ENCODE data around the gene EGFL7. TPM values are rescaled to one million over a fixed set of nuclear protein-coding genes. Genes with fewer than 3 reads are reported as not detected.
A peak's percentile ranks its signal among the peaks of the same experiment; 100 is the strongest.

Gene EGFL7
- polyA plus RNA-seq, 1 of the 3 experiments (the other 2 are of a cell fraction) = 43.0 TPM

- Histone ChIP-seq H4K20me1 (ENCODE audit: insufficient read depth) (peaks cover 58% of the 10 kb centered on the region), H3K79me2 (ENCODE audit: insufficient read depth) (peaks cover 27% of the 10 kb centered on the region), H3K4me2 (0 out of 2 replicates have a peak overlapping the region, but pooled peaks have one; percentile 15), H3K27me3 (ENCODE audit: insufficient read depth) (no peaks in the 10 kb centered on the region), H3K4me3 (ENCODE audit: low read depth in 2 of 2, low read length in 1 of 2) (no peak overlapping the region), H3F3A (replicated peaks; ENCODE audit: insufficient read depth) (peaks cover 24% of the 10 kb centered on the region), H3K27ac (ENCODE audit: low read depth in 2 of 2, low read length in 1 of 2) (no peak overlapping the region), H3K9me3 (no peaks in the 10 kb centered on the region), H3K9me2 (no peaks in the 10 kb centered on the region), H2AFZ (ENCODE audit: low read depth) (no peak overlapping the region), H3K4me1 (ENCODE audit: control insufficient read depth in 1 of 2, insufficient read depth in 2 of 2, low read depth in 1 of 2, low read length in 1 of 2) (peaks cover 8 to 15% of the 10 kb centered on the region in 2 experiments; a peak in 1 of 4 replicates), H3K36me3 (replicated peaks in 1 of 2; ENCODE audit: control insufficient read depth in 1 of 2, insufficient read depth in 2 of 2, low read length in 1 of 2) (peaks cover 21 to 35% of the 10 kb centered on the region in 2 experiments), H3K9ac (no peak overlapping the region)
- POLR2A ChIA-PET = interaction anchor here (1.2 to 1.7 kb wide), 2 partner anchors 8 to 75 kb away, joined by 3 to 12 read pairs; no protein-coding TSS in a partner anchor
- CTCF ChIA-PET = interaction anchor here (1.1 to 2.7 kb wide), 3 partner anchors 10 to 49 kb away, joined by 3 to 13 read pairs (median 9); partner anchors contain the start of gene LCN8
- WGBS (ENCODE audit: low lambda C conversion rate) = 79% methylated on average over 22 of the region's 30 CpGs
- TF ChIP-seq POLR2AphosphoS5 (IDR thresholded peaks at IDR 0.05; ENCODE audit: low read depth, low read length) = peak; percentile 11
- TF ChIP-seq FOXJ3 (CRISPR knock-in tag; IDR thresholded peaks at IDR 0.05) = no peak
- TF ChIP-seq FOSL2 (IDR thresholded peaks at IDR 0.05; ENCODE audit: borderline replicate concordance, low read depth) = peak; percentile 28; the same call in 1 of the 2 replicates
- no peak for TF ChIP-seq FOXM1 (IDR thresholded peaks at IDR 0.05; ENCODE audit: low read depth)
- no peak for TF ChIP-seq NRF1 (IDR thresholded peaks at IDR 0.05; ENCODE audit: low read depth, low read length)
- TF ChIP-seq JUND (IDR thresholded peaks at IDR 0.05) = no peak
- TF ChIP-seq RAD21 (IDR thresholded peaks at IDR 0.05; ENCODE audit: low read length) = no peak
- no peak for TF ChIP-seq EP300 (IDR thresholded peaks at IDR 0.05; ENCODE audit: borderline replicate concordance in 1 of 2, low read depth in 1 of 2, low read length in 1 of 2)
- no peak for TF ChIP-seq IRF3 (IDR thresholded peaks at IDR 0.05; ENCODE audit: low read depth, low read length)
- TF ChIP-seq CHD2 (IDR thresholded peaks at IDR 0.05; ENCODE audit: low read length, partially characterized antibody) = no peak
- no peak for TF ChIP-seq ELF1 (IDR thresholded peaks at IDR 0.05)
- no peak for TF ChIP-seq RFX5 (IDR thresholded peaks at IDR 0.05; ENCODE audit: low read length)
- TF ChIP-seq NFIC (IDR thresholded peaks at IDR 0.05; ENCODE audit: borderline replicate concordance) = peak; percentile 15; the same call in 1 of the 2 replicates
- no peak for DNase-seq
These were observed 58.8 kb downstream of the EGFL7 start for GRCh38 chr9:136721339-136722092.

Small RNAs within 50 kb of the gene (small RNA-seq; reads per million reads assigned to genes)
- 325 to 8,484 (median 2,632) reads per million in 7 experiments for gene MIR126

Other genes with a start within 250 kb of the EGFL7 start
- 10.5 and 12.8 TPM in 2 replicates for gene INPP5E, start 223.1 kb upstream of the EGFL7 start, polyA plus RNA-seq (2012; rRNA removed)
- 14.8 and 25.9 TPM in 2 replicates for gene SEC16A, start 179.9 kb upstream of the EGFL7 start, polyA plus RNA-seq (2012; rRNA removed)
- gene NOTCH1, start 116.9 kb upstream of the EGFL7 start, polyA plus RNA-seq (2012; rRNA removed) = 2.6 and 6.6 TPM in 2 replicates
- 41.8 and 46.8 TPM in 2 replicates for gene AGPAT2, start 24.5 kb downstream of the EGFL7 start, polyA plus RNA-seq (2012; rRNA removed)
- gene DIPK1B, start 49.7 kb downstream of the EGFL7 start, polyA plus RNA-seq (2012; rRNA removed) = 24.5 and 27.1 TPM in 2 replicates
- gene LCN10, start 80.0 kb downstream of the EGFL7 start, polyA plus RNA-seq (2012; rRNA removed) = not detected in 2 replicates
- not detected in 2 replicates for gene LCN6, start 85.6 kb downstream of the EGFL7 start, polyA plus RNA-seq (2012; rRNA removed)
- not detected in 2 replicates for gene LCN8, start 95.3 kb downstream of the EGFL7 start, polyA plus RNA-seq (2012; rRNA removed)
- 0.08 TPM in 1 of 2 replicates, not detected in the other for gene LCN15, start 101.6 kb downstream of the EGFL7 start, polyA plus RNA-seq (2012; rRNA removed)
- 112 and 135 TPM in 2 replicates for gene TMEM141, start 128.4 kb downstream of the EGFL7 start, polyA plus RNA-seq (2012; rRNA removed)
- 5.3 and 6.8 TPM in 2 replicates for gene CCDC183, start 133.4 kb downstream of the EGFL7 start, polyA plus RNA-seq (2012; rRNA removed)
- gene RABL6, start 145.0 kb downstream of the EGFL7 start, polyA plus RNA-seq (2012; rRNA removed) = 40.0 and 43.6 TPM in 2 replicates
- gene AJM1, start 179.6 kb downstream of the EGFL7 start, polyA plus RNA-seq (2012; rRNA removed) = 2.4 and 2.6 TPM in 2 replicates
- 338 and 517 TPM in 2 replicates for gene PHPT1, start 186.5 kb downstream of the EGFL7 start, polyA plus RNA-seq (2012; rRNA removed)
- gene MAMDC4, start 189.4 kb downstream of the EGFL7 start, polyA plus RNA-seq (2012; rRNA removed) = 4.2 and 5.0 TPM in 2 replicates
- gene EDF1, start 203.4 kb downstream of the EGFL7 start, polyA plus RNA-seq (2012; rRNA removed) = 756 and 1,070 TPM in 2 replicates
- 13.3 and 15.4 TPM in 2 replicates for gene TRAF2, start 223.6 kb downstream of the EGFL7 start, polyA plus RNA-seq (2012; rRNA removed)

Measured in SK-N-SH (cell line).